Gastrocnemius medialis (tissue), 4 donors: ENCODE data around the gene CCL8.

ENCODE experiments used
- POLR2A ChIP-seq, 2 donors: fragments of 450-650 bp; IDR thresholded peaks; one replicate each; pipeline ENCODE4 v1.6.1; 2017; ENCODE audit warnings: antibody characterized with exemption in 2 of 2, mild to moderate bottlenecking in 2 of 2, moderate library complexity in 2 of 2
- TF ChIP-seq, protein P1 (sequence below), 5 experiments: fragments of 450-650 bp in 3 of 5; fragments of 200-600 bp in 2 of 5; sonication (generic) in 2 of 5; IDR thresholded peaks in 4 of 5; conservative IDR thresholded peaks in 1 of 5; 1 replicate in 4 of 5; 2 replicates in 1 of 5; pipeline ENCODE4 v1.5.1; 2016 to 2019; ENCODE audit warnings: antibody characterized with exemption in 5 of 5, mild to moderate bottlenecking in 3 of 5, moderate library complexity in 3 of 5

DNA sequence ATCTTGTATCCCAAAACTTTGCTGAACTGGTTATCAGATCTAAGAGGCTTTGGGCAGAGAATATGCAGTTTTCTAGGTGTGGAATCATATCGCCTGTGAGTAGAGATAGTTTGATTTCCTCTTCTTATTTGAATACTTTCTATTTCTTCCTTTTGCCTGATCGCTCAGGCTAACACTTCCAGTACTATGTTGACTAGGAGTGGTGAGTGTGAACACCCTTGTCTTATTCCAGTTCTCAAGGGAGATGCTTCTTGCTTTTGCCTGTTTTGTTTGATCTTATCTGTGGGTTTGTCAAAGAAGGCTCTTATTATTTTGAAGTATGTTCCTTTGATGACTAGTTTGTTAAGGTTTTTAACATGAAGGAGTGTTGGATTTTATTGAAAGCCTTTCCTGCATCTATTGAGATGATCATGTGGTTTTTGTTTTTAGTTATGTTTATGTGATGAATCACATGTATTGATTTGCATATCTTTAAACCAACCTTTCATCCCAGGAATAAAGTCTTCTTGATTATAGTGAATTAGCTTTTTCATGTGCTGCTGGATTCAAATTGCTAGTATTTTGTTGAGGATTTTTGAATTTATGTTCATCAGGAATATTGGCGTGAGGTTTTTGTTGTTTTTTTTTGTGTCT, 20.0 kb downstream of the CCL8 start:
- TF ChIP-seq, protein P1, sequence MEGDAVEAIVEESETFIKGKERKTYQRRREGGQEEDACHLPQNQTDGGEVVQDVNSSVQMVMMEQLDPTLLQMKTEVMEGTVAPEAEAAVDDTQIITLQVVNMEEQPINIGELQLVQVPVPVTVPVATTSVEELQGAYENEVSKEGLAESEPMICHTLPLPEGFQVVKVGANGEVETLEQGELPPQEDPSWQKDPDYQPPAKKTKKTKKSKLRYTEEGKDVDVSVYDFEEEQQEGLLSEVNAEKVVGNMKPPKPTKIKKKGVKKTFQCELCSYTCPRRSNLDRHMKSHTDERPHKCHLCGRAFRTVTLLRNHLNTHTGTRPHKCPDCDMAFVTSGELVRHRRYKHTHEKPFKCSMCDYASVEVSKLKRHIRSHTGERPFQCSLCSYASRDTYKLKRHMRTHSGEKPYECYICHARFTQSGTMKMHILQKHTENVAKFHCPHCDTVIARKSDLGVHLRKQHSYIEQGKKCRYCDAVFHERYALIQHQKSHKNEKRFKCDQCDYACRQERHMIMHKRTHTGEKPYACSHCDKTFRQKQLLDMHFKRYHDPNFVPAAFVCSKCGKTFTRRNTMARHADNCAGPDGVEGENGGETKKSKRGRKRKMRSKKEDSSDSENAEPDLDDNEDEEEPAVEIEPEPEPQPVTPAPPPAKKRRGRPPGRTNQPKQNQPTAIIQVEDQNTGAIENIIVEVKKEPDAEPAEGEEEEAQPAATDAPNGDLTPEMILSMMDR (IDR thresholded peaks at IDR 0.05 in 4 of 5, conservative IDR thresholded peaks at IDR 0.05 in 1 of 5): no peak
- no peak for TF ChIP-seq POLR2A (IDR thresholded peaks at IDR 0.05)
